Measurements from ENCODE around the gene SPAG4. TPM values are rescaled to one million over a fixed set of nuclear protein-coding genes. Genes with fewer than 3 reads are reported as not detected.
A peak's percentile ranks its signal among the peaks of the same experiment; 100 is the strongest.

The SPAG4 gene
- total RNA-seq, 2 experiments from 2014 or later: 3.8 to 5.7 TPM

DNA sequence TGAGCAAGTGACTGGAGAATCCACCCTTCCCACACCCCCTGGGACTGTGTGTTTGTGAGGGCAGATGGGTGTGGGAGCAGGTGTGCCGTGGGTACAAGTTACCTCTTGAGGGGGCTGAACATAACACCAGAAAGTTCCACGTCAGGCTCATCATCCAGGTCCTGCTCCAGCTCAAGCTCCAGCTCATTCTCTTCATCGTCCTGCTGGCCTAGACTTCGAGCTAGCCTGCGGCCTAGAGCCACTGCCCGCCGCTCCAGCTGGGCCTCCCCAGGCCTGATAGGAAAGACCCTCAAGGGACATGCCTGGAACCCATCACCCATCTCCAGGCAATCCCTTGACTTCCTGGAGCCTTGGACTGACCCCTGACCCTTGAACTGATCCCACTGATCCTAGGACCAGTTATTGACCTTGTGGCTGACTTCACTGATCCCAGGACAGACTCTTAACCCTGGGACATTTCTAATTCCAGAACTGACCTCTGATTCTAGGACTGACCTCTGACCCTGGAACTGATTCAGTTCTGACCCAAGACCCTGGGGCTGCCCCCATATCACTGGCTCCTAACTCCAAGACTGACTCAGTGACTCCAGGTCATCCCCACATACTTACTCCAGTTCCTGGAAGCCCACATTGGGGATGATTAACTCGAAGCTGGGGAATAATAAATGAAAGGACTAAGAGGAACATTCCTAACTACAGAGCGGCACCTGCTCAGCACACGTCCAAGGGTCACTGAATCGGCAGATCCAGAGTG is 11.8 kb upstream of the SPAG4 start:
- H3K27ac Mint-ChIP-seq: no peak overlapping the region
- ATAC-seq (ENCODE audit: low read depth): no peak
- H3K4me3 Mint-ChIP-seq: no peak overlapping the region
- H3K27me3 Mint-ChIP-seq: peaks cover 26% of the 10 kb centered on the region
- H3K36me3 Mint-ChIP-seq: peaks cover 2% of the 10 kb centered on the region
- peaks cover 11% of the 10 kb centered on the region for H3K4me1 Mint-ChIP-seq
- no peaks in the 10 kb centered on the region for H3K9me3 Mint-ChIP-seq
- no peak for DNase-seq
- POLR2A ChIA-PET: interaction anchor here (1.3 to 1.7 kb wide), 2 partner anchors 12 to 350 kb away, joined by 7 to 11 read pairs; partner anchors contain the start of genes SCAND1 and SPAG4

DNA sequence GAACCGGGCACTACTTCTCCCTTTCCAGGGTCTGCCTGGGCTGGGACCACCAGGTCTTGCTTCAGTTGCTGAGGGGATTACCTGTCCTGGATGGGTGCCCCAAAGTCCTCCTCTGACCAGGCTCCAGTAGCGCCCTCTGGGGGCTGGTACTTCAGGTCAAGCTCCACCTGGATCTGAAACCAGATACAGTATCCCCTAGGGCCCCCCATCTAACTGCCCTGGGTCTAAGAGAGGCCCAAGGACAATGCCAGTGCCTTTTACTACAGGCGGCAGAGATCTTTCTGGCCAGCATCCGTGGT is 11.2 kb upstream of the SPAG4 start:
- POLR2A ChIA-PET: interaction anchor here (1.3 to 1.7 kb wide), 2 partner anchors 12 to 350 kb away, joined by 7 to 11 read pairs; partner anchors contain the start of genes SCAND1 and SPAG4
- Mint-ChIP-seq H3K9me3 (no peaks in the 10 kb centered on the region), H3K36me3 (peaks cover 2% of the 10 kb centered on the region), H3K4me1 (peaks cover 11% of the 10 kb centered on the region), H3K27ac (no peak overlapping the region), H3K4me3 (no peak overlapping the region), H3K27me3 (peaks cover 24% of the 10 kb centered on the region)
- DNase-seq (no peak), ATAC-seq (ENCODE audit: low read depth) (no peak)

GRCh38 chr20:35606127-35606526 is 9.5 kb upstream of the SPAG4 start:
- H3K27me3 Mint-ChIP-seq: peaks cover 13% of the 10 kb centered on the region
- H3K27ac Mint-ChIP-seq: no peak overlapping the region
- H3K4me1 Mint-ChIP-seq: peaks cover 6% of the 10 kb centered on the region
- no peak for ATAC-seq (ENCODE audit: low read depth)
- peaks cover 2% of the 10 kb centered on the region for H3K36me3 Mint-ChIP-seq
- no peak overlapping the region for H3K4me3 Mint-ChIP-seq
- POLR2A ChIA-PET: interaction anchor here (0.7 kb wide), 1 partner anchor 59 kb away, joined by 5 read pairs; no protein-coding TSS in a partner anchor
- no peak for DNase-seq
- no peaks in the 10 kb centered on the region for H3K9me3 Mint-ChIP-seq

DNA sequence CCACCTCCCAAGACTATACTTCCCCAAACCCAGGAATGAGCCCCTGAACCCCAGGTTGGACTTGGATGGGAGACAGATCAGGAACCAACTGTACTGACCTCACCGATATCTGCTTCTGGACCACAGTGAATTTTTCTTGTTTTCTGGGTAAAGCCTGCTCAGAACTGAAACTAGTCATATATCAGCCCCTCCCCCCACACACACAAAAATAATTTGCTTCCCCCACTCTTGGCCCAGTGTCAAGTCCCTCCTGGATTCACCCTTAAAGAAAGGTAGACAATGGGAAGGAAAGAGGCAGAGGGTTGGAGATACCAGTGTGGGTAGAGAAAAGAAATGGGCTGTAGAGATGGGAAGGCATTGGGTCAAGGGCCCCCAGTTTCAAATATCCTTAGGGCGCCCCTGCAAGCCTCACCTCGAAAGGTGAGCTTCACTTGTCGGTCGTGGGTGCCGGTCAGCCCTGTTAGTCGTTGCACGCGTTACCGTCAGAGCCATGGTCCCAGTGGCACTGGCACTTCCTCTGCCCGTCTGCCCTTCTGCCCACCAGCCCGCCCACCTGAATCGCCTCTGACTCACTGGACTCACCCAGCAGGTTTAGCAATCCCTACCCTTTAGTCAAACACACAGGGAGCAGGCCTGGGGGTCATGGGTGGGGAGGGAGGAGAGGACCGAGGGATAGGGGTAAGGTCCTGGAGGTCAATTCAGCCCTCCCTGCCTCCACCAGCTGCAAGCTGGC is 8.5 kb upstream of the SPAG4 start:
- H3K27me3 Mint-ChIP-seq: peaks cover 9% of the 10 kb centered on the region
- ATAC-seq (ENCODE audit: low read depth) (no peak), DNase-seq (no peak)
- H3K4me3 Mint-ChIP-seq: no peak overlapping the region
- H3K4me1 Mint-ChIP-seq: peaks cover 4% of the 10 kb centered on the region
- POLR2A ChIA-PET: no interaction called here
- H3K36me3 Mint-ChIP-seq: peaks cover 2% of the 10 kb centered on the region
- no peaks in the 10 kb centered on the region for H3K9me3 Mint-ChIP-seq
- peak overlapping the region; percentile 34 for H3K27ac Mint-ChIP-seq

GRCh38 chr20:35610833-35611427 is 4.7 kb upstream of the SPAG4 start:
- Mint-ChIP-seq H3K27me3 (peaks cover 2% of the 10 kb centered on the region), H3K4me1 (peaks cover 9% of the 10 kb centered on the region), H3K36me3 (peaks cover 2% of the 10 kb centered on the region), H3K27ac (no peak overlapping the region), H3K4me3 (no peak overlapping the region), H3K9me3 (no peaks in the 10 kb centered on the region)
- POLR2A ChIA-PET: no interaction called here
- DNase-seq: no peak
- ATAC-seq (ENCODE audit: low read depth): no peak

DNA sequence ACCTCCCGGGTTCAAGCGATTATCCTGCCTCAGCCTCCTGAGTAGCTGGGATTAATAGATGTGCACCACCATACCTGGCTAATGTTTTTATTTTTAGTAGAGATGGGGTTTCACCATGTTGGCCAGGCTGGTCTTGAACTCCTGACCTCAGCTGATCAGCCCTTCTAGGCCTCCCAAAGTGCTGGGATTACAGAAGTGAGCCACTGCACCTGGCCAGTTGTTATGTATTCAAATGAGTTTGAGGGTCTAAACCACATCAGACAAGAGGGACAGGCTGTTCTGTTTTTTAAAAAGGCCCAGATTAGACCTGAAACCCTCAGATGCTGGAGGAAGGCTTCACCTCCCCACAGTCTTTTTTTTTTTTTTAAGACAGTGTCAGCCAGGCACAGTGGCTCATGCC is 4.1 kb upstream of the SPAG4 start:
- H3K9me3 Mint-ChIP-seq: no peaks in the 10 kb centered on the region
- POLR2A ChIA-PET: no interaction called here
- H3K27ac Mint-ChIP-seq: no peak overlapping the region
- ATAC-seq (ENCODE audit: low read depth): no peak
- peaks cover 2% of the 10 kb centered on the region for H3K36me3 Mint-ChIP-seq
- H3K27me3 Mint-ChIP-seq: peaks cover 2% of the 10 kb centered on the region
- H3K4me1 Mint-ChIP-seq: peaks cover 9% of the 10 kb centered on the region
- no peak overlapping the region for H3K4me3 Mint-ChIP-seq
- DNase-seq: no peak

- Mint-ChIP-seq H3K9me3 (no peaks in the 10 kb centered on the region), H3K27me3 (no peaks in the 10 kb centered on the region), H3K4me3 (peak overlapping the region; percentile 86), H3K36me3 (peaks cover 2% of the 10 kb centered on the region), H3K27ac (peak overlapping the region; percentile 87), H3K4me1 (peaks cover 19% of the 10 kb centered on the region)
- ATAC-seq (ENCODE audit: low read depth) (no peak), DNase-seq (peak; percentile 75)
- POLR2A ChIA-PET: interaction anchor here (0.5 to 5.4 kb wide), 17 partner anchors 12 to 1623 kb away, joined by 3 to 68 read pairs (median 6); partner anchors contain the start of genes CPNE1, ERGIC3, NFS1 and RALY
Measured at GRCh38 chr20:35616465-35617396, 1.1 kb downstream of the SPAG4 start.

DNA sequence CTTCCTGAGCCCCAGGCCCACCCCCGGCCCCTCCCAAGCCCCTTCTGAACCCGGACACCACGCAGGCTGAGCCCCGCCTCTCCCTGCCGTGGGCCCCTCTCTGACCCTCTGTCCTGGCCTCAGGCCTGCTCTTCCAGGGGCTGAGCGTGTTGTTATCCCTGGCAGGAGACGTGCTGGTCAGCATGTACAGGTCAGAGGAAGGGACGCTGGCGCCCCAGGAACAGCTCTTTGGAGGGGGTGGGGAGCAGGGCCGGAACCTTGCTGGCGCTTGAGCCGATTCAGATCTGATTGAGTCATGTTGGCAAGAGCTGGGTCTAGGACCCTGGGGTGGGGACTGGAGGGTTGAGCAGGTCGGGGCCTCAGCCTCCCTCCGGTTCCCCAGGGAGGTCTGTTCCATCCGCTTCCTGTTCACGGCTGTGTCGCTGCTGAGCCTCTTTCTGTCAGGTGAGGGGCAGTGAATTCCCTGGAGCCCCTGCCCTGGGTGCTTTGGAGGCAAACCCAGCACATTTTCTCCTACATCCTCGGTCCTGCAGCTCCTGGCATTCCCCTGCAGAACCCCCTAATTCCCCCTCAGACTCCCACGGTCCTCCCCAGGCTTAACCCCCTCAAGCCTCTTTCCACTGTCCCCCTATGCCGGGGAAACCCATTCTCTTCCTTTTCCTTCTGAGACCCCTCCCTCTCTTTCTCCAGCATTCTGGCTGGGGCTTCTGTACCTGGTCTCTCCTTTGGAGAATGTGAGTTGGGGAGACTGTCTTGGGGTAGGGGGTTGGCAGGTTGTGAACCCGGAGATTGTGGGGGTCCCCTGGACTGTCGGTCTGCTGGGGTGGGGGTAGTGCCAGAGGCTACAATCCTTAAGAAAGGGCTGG is 2.0 kb downstream of the SPAG4 start:
- ATAC-seq (ENCODE audit: low read depth): no peak
- Mint-ChIP-seq H3K27me3 (no peaks in the 10 kb centered on the region), H3K36me3 (peaks cover 2% of the 10 kb centered on the region), H3K27ac (peak overlapping the region; percentile 87), H3K4me1 (peaks cover 19% of the 10 kb centered on the region), H3K9me3 (no peaks in the 10 kb centered on the region), H3K4me3 (peak overlapping the region; percentile 86)
- DNase-seq: peak; percentile 63
- POLR2A ChIA-PET: interaction anchor here (0.7 to 5.4 kb wide), 12 partner anchors 13 to 336 kb away, joined by 3 to 68 read pairs (median 12); partner anchors contain the start of genes CPNE1, ERGIC3, NFS1 and RBM12

DNA sequence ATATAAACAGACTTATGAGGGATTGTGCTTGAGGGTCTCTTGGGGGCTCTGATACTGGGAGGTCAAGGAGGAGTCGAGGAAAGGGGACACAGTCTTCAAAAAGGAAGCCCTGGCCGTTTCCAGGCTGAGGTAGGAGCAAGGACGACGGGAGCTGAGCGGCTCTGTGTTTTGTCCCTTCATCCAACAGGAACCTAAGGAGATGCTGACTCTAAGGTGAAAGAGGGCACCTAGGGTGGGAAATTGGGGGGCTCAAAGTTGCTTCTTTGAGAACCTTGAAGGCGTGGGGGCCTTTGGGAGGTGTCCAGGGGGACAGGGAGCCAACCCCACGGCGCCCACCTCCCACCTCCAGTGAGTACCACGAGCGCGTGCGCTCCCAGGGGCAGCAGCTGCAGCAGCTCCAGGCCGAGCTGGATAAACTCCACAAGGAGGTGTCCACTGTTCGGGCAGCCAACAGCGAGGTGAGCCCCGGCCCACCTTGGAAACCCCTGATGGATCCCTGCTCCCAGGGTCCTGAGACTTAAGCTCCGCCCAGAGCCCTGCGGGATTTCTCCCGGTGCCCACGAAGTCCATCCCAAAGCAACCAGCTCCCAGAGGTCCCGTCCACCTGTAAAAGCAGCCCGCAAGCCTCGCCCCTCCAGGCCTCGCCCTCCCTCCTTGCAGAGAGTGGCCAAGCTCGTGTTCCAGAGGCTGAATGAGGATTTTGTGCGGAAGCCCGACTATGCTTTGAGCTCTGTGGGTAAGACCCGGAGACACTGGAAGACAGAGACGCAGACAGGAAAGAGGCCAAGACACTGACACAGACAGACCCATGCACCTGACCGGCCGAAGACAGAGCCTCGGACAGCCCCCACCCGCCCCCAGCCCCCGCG is 2.9 kb downstream of the SPAG4 start:
- Mint-ChIP-seq H3K36me3 (peaks cover 2% of the 10 kb centered on the region), H3K27ac (peak overlapping the region; percentile 87), H3K9me3 (no peaks in the 10 kb centered on the region), H3K4me1 (peaks cover 19% of the 10 kb centered on the region), H3K27me3 (no peaks in the 10 kb centered on the region), H3K4me3 (peak overlapping the region; percentile 86)
- ATAC-seq (ENCODE audit: low read depth) (no peak), DNase-seq (peak; percentile 50)
- POLR2A ChIA-PET: interaction anchor here (0.6 to 5.4 kb wide), 15 partner anchors 11 to 336 kb away, joined by 3 to 68 read pairs (median 6); partner anchors contain the start of genes CEP250, CPNE1, ERGIC3 and NFS1

- Mint-ChIP-seq H3K36me3 (peaks cover 2% of the 10 kb centered on the region), H3K27ac (peak overlapping the region; percentile 80), H3K9me3 (no peaks in the 10 kb centered on the region), H3K4me1 (peaks cover 18% of the 10 kb centered on the region), H3K27me3 (no peaks in the 10 kb centered on the region), H3K4me3 (peak overlapping the region; percentile 86)
- peak; percentile 41 for ATAC-seq (ENCODE audit: low read depth)
- POLR2A ChIA-PET: interaction anchor here (0.5 to 5.4 kb wide), 17 partner anchors 10 to 335 kb away, joined by 3 to 68 read pairs (median 5); partner anchors contain the start of genes CEP250, CPNE1, ERGIC3 and NFS1
- peak; percentile 83 for DNase-seq
Measured at GRCh38 chr20:35619196-35620095, 3.8 kb downstream of the SPAG4 start.
